Neural cell (in vitro differentiated cells): ENCODE measurements around the gene CRAMP1. TPM values are rescaled to one million over a fixed set of nuclear protein-coding genes. Genes with fewer than 3 reads are reported as not detected.

ENCODE experiments used
- H2AFZ ChIP-seq: fragments of 200-600, 300-800 bp; sonication (generic), shearing (Covaris generic); 2 replicates; pipeline ENCODE4 v1.6.0; 2014; ENCODE audit warnings: low read depth, mild to moderate bottlenecking, antibody characterized with exemption, low read length, moderate library complexity
- H3F3A ChIP-seq: fragments of 200-600 bp; shearing (Covaris generic); 2 replicates; pipeline ENCODE4 v1.6.1; 2016; ENCODE audit warnings: mild to moderate bottlenecking, moderate library complexity, mixed read lengths, antibody characterized with exemption, low read length; ENCODE audit not compliant: insufficient read depth, poor library complexity, severe bottlenecking
- H3K27ac ChIP-seq: fragments of 200-600, 300-800 bp; sonication (generic), shearing (Covaris generic); 2 replicates; pipeline ENCODE4 v1.5.1; 2014; ENCODE audit warnings: mild to moderate bottlenecking, low read length, moderate library complexity
- H3K27me3 ChIP-seq: fragments of 300-800, 200-600 bp; sonication (generic), shearing (Covaris generic); 2 replicates; pipeline ENCODE4 v1.6.0; 2014; ENCODE audit warnings: mild to moderate bottlenecking, low read depth, low read length, moderate library complexity; ENCODE audit not compliant: insufficient read depth
- H3K36me3 ChIP-seq: fragments of 300-800, 200-600 bp; sonication (generic), shearing (Covaris generic); 2 replicates; pipeline ENCODE4 v1.5.1; 2014; ENCODE audit warnings: mild to moderate bottlenecking, antibody characterized with exemption, low read length, moderate library complexity; ENCODE audit not compliant: insufficient read depth
- H3K4me2 ChIP-seq: fragments of 300-800, 200-600 bp; sonication (generic), shearing (Covaris generic); 2 replicates; pipeline ENCODE4 v1.6.0; 2014; ENCODE audit warnings: mild to moderate bottlenecking, low read length
- H3K4me3 ChIP-seq: fragments of 300-800, 200-600 bp; sonication (generic), shearing (Covaris generic); 2 replicates; pipeline ENCODE4 v1.5.1; 2014; ENCODE audit warnings: mild to moderate bottlenecking, low read length, moderate library complexity
- H3K79me2 ChIP-seq: fragments of 200-600 bp; shearing (Covaris generic); replicated peaks from 2 replicates; pipeline ENCODE4 v1.6.0; 2014; ENCODE audit warnings: mild to moderate bottlenecking, low read length, moderate library complexity; ENCODE audit not compliant: insufficient read depth
- H3K9ac ChIP-seq: fragments of 300-800, 200-600 bp; sonication (generic), shearing (Covaris generic); 2 replicates; pipeline ENCODE4 v1.6.1; 2016; ENCODE audit warnings: mild to moderate bottlenecking, low read length, mixed read lengths
- H3K9me2 ChIP-seq: fragments of 200-600 bp; shearing (Covaris generic); 2 replicates; pipeline ENCODE4 v1.6.1; 2016; ENCODE audit warnings: mild to moderate bottlenecking, low read length, mixed read lengths; ENCODE audit not compliant: insufficient read depth
- H3K9me3 ChIP-seq: fragments of 200-600, 300-800 bp; sonication (generic), shearing (Covaris generic); 2 replicates; pipeline ENCODE4 v1.6.1; 2016; ENCODE audit warnings: mild to moderate bottlenecking, mixed run types, low read length, moderate library complexity, mixed read lengths
- H4K20me1 ChIP-seq: fragments of 200-600 bp; shearing (Covaris generic); 2 replicates; pipeline ENCODE4 v1.6.1; 2016; ENCODE audit warnings: mild to moderate bottlenecking, mixed run types; ENCODE audit not compliant: insufficient read depth
- EP300 ChIP-seq: fragments of 450-650 bp; conservative IDR thresholded peaks from 2 replicates; pipeline ENCODE4 v1.6.1; 2014; ENCODE audit warnings: antibody characterized with exemption, mild to moderate bottlenecking, moderate library complexity; ENCODE audit not compliant: poor library complexity, severe bottlenecking
- EZH2 ChIP-seq: fragments of 200-600, 300-800 bp; shearing (Covaris generic), sonication (generic); IDR thresholded peaks from 2 replicates; pipeline ENCODE4 v1.6.1; 2014; ENCODE audit warnings: antibody characterized with exemption, low read length, borderline replicate concordance, mild to moderate bottlenecking; ENCODE audit not compliant: insufficient read depth, poor library complexity, severe bottlenecking
- MXI1 ChIP-seq: fragments of 450-650 bp; conservative IDR thresholded peaks from 2 replicates; pipeline ENCODE4 v1.6.1; 2014; ENCODE audit warnings: antibody characterized with exemption, mild to moderate bottlenecking; ENCODE audit not compliant: poor library complexity, severe bottlenecking
- POLR2AphosphoS5 ChIP-seq: IDR thresholded peaks from 2 replicates; pipeline ENCODE4 v1.6.1; 2012
- RAD21 ChIP-seq: fragments of 450-650 bp; conservative IDR thresholded peaks from 2 replicates; pipeline ENCODE4 v1.6.1; 2014; ENCODE audit warnings: antibody characterized with exemption, mild to moderate bottlenecking, moderate library complexity
- SMC3 ChIP-seq: fragments of 450-650 bp; conservative IDR thresholded peaks from 2 replicates; pipeline ENCODE4 v1.6.1; 2014; ENCODE audit warnings: antibody characterized with exemption, mild to moderate bottlenecking, moderate library complexity; ENCODE audit not compliant: poor library complexity
- TAF1 ChIP-seq: IDR thresholded peaks from 2 replicates; pipeline ENCODE4 v1.6.1; 2012; ENCODE audit warnings: low read depth
- polyA plus RNA-seq: library from polyadenylated mRNA; depleted of rRNA; stranded (reverse); fragments of >200 nt; gene quantifications from 2 replicates; pipeline ENCODE4 v1.2.3, GENCODE V29; 2014
- TF ChIP-seq, protein P1 (sequence below): IDR thresholded peaks from 2 replicates; pipeline ENCODE4 v1.6.1; 2012; ENCODE audit warnings: borderline replicate concordance
- TF ChIP-seq, protein P2 (sequence below): fragments of 450-650 bp; IDR thresholded peaks from 2 replicates; pipeline ENCODE4 v1.5.1; 2014; ENCODE audit warnings: antibody characterized with exemption, mild to moderate bottlenecking, moderate library complexity; ENCODE audit not compliant: poor library complexity, severe bottlenecking

Gene CRAMP1
- polyA plus RNA-seq, 1 donor from 2014 or later: 11.1 TPM

DNA sequence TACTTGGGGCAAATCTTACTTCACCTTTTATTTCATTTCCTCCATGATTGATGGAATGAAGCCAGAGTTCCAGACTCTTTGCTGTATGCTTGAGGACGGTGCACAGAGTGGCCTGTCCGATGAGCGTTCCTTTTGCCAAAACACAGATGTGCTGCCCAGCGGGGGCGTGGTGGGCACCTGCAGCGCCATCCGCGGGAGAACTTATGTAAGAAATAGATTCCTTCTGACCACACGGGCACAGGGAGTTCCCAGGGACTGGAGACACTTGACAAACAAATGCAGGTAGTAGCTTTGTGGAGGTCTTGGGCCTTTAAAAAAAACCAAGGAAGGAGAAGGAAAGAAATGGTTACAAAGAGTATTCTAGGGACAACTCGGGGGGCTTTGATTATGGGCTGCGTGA lies 30.6 kb downstream of the CRAMP1 start:
- Histone ChIP-seq H3F3A (no peaks in the 10 kb centered on the region), H3K4me2 (no peak overlapping the region), H3K79me2 (no peaks in the 10 kb centered on the region), H4K20me1 (no peaks in the 10 kb centered on the region), H3K9ac (no peak overlapping the region), H3K27me3 (no peaks in the 10 kb centered on the region), H3K9me2 (no peaks in the 10 kb centered on the region), H3K27ac (no peak overlapping the region), H2AFZ (no peak overlapping the region), H3K9me3 (no peaks in the 10 kb centered on the region), H3K36me3 (no peaks in the 10 kb centered on the region), H3K4me3 (no peak overlapping the region)
- TF ChIP-seq, protein P1, sequence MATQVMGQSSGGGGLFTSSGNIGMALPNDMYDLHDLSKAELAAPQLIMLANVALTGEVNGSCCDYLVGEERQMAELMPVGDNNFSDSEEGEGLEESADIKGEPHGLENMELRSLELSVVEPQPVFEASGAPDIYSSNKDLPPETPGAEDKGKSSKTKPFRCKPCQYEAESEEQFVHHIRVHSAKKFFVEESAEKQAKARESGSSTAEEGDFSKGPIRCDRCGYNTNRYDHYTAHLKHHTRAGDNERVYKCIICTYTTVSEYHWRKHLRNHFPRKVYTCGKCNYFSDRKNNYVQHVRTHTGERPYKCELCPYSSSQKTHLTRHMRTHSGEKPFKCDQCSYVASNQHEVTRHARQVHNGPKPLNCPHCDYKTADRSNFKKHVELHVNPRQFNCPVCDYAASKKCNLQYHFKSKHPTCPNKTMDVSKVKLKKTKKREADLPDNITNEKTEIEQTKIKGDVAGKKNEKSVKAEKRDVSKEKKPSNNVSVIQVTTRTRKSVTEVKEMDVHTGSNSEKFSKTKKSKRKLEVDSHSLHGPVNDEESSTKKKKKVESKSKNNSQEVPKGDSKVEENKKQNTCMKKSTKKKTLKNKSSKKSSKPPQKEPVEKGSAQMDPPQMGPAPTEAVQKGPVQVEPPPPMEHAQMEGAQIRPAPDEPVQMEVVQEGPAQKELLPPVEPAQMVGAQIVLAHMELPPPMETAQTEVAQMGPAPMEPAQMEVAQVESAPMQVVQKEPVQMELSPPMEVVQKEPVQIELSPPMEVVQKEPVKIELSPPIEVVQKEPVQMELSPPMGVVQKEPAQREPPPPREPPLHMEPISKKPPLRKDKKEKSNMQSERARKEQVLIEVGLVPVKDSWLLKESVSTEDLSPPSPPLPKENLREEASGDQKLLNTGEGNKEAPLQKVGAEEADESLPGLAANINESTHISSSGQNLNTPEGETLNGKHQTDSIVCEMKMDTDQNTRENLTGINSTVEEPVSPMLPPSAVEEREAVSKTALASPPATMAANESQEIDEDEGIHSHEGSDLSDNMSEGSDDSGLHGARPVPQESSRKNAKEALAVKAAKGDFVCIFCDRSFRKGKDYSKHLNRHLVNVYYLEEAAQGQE: no peak
- no peak for TF ChIP-seq SMC3
- no peak for TF ChIP-seq POLR2AphosphoS5
- TF ChIP-seq EZH2: no peak
- TF ChIP-seq, protein P2, sequence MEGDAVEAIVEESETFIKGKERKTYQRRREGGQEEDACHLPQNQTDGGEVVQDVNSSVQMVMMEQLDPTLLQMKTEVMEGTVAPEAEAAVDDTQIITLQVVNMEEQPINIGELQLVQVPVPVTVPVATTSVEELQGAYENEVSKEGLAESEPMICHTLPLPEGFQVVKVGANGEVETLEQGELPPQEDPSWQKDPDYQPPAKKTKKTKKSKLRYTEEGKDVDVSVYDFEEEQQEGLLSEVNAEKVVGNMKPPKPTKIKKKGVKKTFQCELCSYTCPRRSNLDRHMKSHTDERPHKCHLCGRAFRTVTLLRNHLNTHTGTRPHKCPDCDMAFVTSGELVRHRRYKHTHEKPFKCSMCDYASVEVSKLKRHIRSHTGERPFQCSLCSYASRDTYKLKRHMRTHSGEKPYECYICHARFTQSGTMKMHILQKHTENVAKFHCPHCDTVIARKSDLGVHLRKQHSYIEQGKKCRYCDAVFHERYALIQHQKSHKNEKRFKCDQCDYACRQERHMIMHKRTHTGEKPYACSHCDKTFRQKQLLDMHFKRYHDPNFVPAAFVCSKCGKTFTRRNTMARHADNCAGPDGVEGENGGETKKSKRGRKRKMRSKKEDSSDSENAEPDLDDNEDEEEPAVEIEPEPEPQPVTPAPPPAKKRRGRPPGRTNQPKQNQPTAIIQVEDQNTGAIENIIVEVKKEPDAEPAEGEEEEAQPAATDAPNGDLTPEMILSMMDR: no peak

DNA sequence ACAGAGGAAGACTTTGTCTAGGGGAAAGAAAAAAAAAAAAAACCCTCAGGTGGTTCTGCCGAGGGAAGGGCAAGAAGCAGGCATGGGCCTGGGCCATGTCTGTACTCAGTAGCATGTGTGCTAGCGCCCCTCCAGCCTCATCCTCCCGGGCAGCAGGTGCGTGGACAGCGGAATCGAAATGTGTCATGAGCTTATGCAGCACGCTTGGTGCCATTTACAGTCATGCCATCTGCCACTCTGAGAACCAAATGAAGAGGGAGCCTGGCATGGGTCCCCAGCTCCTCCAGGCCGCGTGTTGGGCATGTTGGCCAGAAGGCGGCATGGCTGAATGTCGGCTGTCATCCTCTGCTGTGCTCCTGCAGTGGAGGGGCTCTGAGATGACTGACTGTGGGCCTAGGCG lies 31.4 kb downstream of the CRAMP1 start:
- Histone ChIP-seq H3K27ac (no peak overlapping the region), H3K9me3 (no peaks in the 10 kb centered on the region)

More for the DNA sequence above, 31.4 kb downstream of the CRAMP1 start:
- no peaks in the 10 kb centered on the region for H3K27me3 ChIP-seq
- H3K9ac ChIP-seq: no peak overlapping the region
- H4K20me1 ChIP-seq: no peaks in the 10 kb centered on the region
- H2AFZ ChIP-seq: no peak overlapping the region
- H3K9me2 ChIP-seq: no peaks in the 10 kb centered on the region
- no peak overlapping the region for H3K4me3 ChIP-seq
- H3K4me2 ChIP-seq: no peak overlapping the region
- no peaks in the 10 kb centered on the region for H3K36me3 ChIP-seq
- TF ChIP-seq EZH2: no peak
- TF ChIP-seq, protein P2: no peak
- TF ChIP-seq, protein P1: no peak
- TF ChIP-seq RAD21: no peak
- no peak for TF ChIP-seq SMC3
- no peak for TF ChIP-seq POLR2AphosphoS5
- TF ChIP-seq EP300: no peak
- TF ChIP-seq MXI1: no peak
- TF ChIP-seq TAF1: no peak
- no peaks in the 10 kb centered on the region for H3K79me2 ChIP-seq
- no peaks in the 10 kb centered on the region for H3F3A ChIP-seq
